ENCODE measurements around the gene ST7.

Gene ST7

GRCh38 chr7:117184367-117184766, 231.1 kb downstream of the ST7 start:
- H3K4me3 ChIP-seq: no peak overlapping the region
- no peak for TF ChIP-seq Cebpa-rat (IDR thresholded peaks at IDR 0.05)
- no peaks in the 10 kb centered on the region for H4K20me1 ChIP-seq
- H3K4me2 ChIP-seq: no peak overlapping the region
- H3K27ac ChIP-seq: no peak overlapping the region
- no peak overlapping the region for H3K9ac ChIP-seq
- no peaks in the 10 kb centered on the region for H3K27me3 ChIP-seq
- H3K36me3 ChIP-seq: 0 out of 22 replicates have a peak, but pooled peaks cover 0 to under 1% (median 0%) of the 10 kb centered on the region in 11 experiments
- no peaks in the 10 kb centered on the region for H3K9me3 ChIP-seq (replicated peaks in 1 of 11)
- no peaks in the 10 kb centered on the region for H3K4me1 ChIP-seq

GRCh38 chr7:117185124-117185523, 231.8 kb downstream of the ST7 start:
- H3K36me3 ChIP-seq: peaks cover 0 to 8% (median 0%) of the 10 kb centered on the region in 11 experiments; a peak in 5 of 22 replicates
- no peaks in the 10 kb centered on the region for H4K20me1 ChIP-seq
- no peak overlapping the region for H3K4me2 ChIP-seq
- no peak for TF ChIP-seq Cebpa-rat (IDR thresholded peaks at IDR 0.05)
- no peaks in the 10 kb centered on the region for H3K4me1 ChIP-seq
- H3K27ac ChIP-seq: no peak overlapping the region
- H3K9ac ChIP-seq: no peak overlapping the region
- no peaks in the 10 kb centered on the region for H3K9me3 ChIP-seq (replicated peaks in 1 of 11)
- no peaks in the 10 kb centered on the region for H3K27me3 ChIP-seq
- H3K4me3 ChIP-seq: no peak overlapping the region

- no peaks in the 10 kb centered on the region for H3K27me3 ChIP-seq
- H3K9me3 ChIP-seq (replicated peaks in 1 of 11): no peaks in the 10 kb centered on the region
- H3K36me3 ChIP-seq: peaks cover 0 to 18% (median 6%) of the 10 kb centered on the region in 11 experiments; a peak in 5 of 22 replicates
- H3K27ac ChIP-seq: no peak overlapping the region
- no peaks in the 10 kb centered on the region for H4K20me1 ChIP-seq
- H3K4me3 ChIP-seq: no peak overlapping the region
- TF ChIP-seq Cebpa-rat (IDR thresholded peaks at IDR 0.05): no peak
- H3K4me2 ChIP-seq: no peak overlapping the region
- H3K9ac ChIP-seq: no peak overlapping the region
- H3K4me1 ChIP-seq: no peaks in the 10 kb centered on the region
Measured at GRCh38 chr7:117186218-117187010, 233.1 kb downstream of the ST7 start.

- Histone ChIP-seq H3K9ac (no peak overlapping the region), H3K4me1 (no peaks in the 10 kb centered on the region), H3K27ac (no peak overlapping the region), H3K4me2 (no peak overlapping the region), H3K36me3 (peaks cover 0 to 18% (median 6%) of the 10 kb centered on the region in 11 experiments; a peak in 5 of 22 replicates), H3K9me3 (replicated peaks in 1 of 11) (no peaks in the 10 kb centered on the region), H4K20me1 (no peaks in the 10 kb centered on the region), H3K4me3 (no peak overlapping the region), H3K27me3 (no peaks in the 10 kb centered on the region)
- no peak for TF ChIP-seq Cebpa-rat (IDR thresholded peaks at IDR 0.05)
Measured at GRCh38 chr7:117188376-117188775, 235.1 kb downstream of the ST7 start.

GRCh38 chr7:117188949-117189592, 235.8 kb downstream of the ST7 start:
- H3K36me3 ChIP-seq: peaks cover 0 to 18% (median 6%) of the 10 kb centered on the region in 11 experiments; a peak in 5 of 22 replicates
- H3K9me3 ChIP-seq (replicated peaks in 1 of 11): no peaks in the 10 kb centered on the region
- H3K9ac ChIP-seq: no peak overlapping the region
- no peak overlapping the region for H3K27ac ChIP-seq
- no peaks in the 10 kb centered on the region for H3K27me3 ChIP-seq
- no peak overlapping the region for H3K4me2 ChIP-seq
- H4K20me1 ChIP-seq: no peaks in the 10 kb centered on the region
- H3K4me3 ChIP-seq: no peak overlapping the region
- H3K4me1 ChIP-seq: no peaks in the 10 kb centered on the region
- no peak for TF ChIP-seq Cebpa-rat (IDR thresholded peaks at IDR 0.05)

GRCh38 chr7:117190104-117190503, 236.8 kb downstream of the ST7 start:
- Histone ChIP-seq H3K4me2 (no peak overlapping the region), H3K9ac (no peak overlapping the region), H3K27me3 (no peaks in the 10 kb centered on the region), H3K4me1 (no peaks in the 10 kb centered on the region), H4K20me1 (no peaks in the 10 kb centered on the region), H3K9me3 (replicated peaks in 1 of 11) (peaks cover 0 to 8% (median 0%) of the 10 kb centered on the region in 11 experiments; a peak in 7 of 22 replicates), H3K27ac (no peak overlapping the region), H3K4me3 (no peak overlapping the region), H3K36me3 (peaks cover 0 to 24% (median 6%) of the 10 kb centered on the region in 11 experiments; a peak in 5 of 22 replicates)
- no peak for TF ChIP-seq Cebpa-rat (IDR thresholded peaks at IDR 0.05)

- no peak overlapping the region for H3K27ac ChIP-seq
- H3K27me3 ChIP-seq: no peaks in the 10 kb centered on the region
- peaks cover 0 to 28% (median 6%) of the 10 kb centered on the region in 11 experiments; a peak in 6 of 22 replicates for H3K36me3 ChIP-seq
- no peaks in the 10 kb centered on the region for H4K20me1 ChIP-seq
- peaks cover 0 to 16% (median 0%) of the 10 kb centered on the region in 11 experiments; a peak in 7 of 22 replicates for H3K9me3 ChIP-seq (replicated peaks in 1 of 11)
- H3K4me3 ChIP-seq: no peak overlapping the region
- H3K4me1 ChIP-seq: no peaks in the 10 kb centered on the region
- TF ChIP-seq Cebpa-rat (IDR thresholded peaks at IDR 0.05): no peak
- H3K9ac ChIP-seq: no peak overlapping the region
- no peak overlapping the region for H3K4me2 ChIP-seq
Measured at GRCh38 chr7:117190746-117191435, 237.6 kb downstream of the ST7 start.

GRCh38 chr7:117192108-117192507, 238.8 kb downstream of the ST7 start:
- no peak overlapping the region for H3K4me2 ChIP-seq
- no peak overlapping the region for H3K27ac ChIP-seq
- H3K9me3 ChIP-seq (replicated peaks in 1 of 11): peaks cover 0 to 20% (median 0%) of the 10 kb centered on the region in 11 experiments; a peak in 7 of 22 replicates
- H3K9ac ChIP-seq: no peak overlapping the region
- no peak for TF ChIP-seq Cebpa-rat (IDR thresholded peaks at IDR 0.05)
- H3K36me3 ChIP-seq: peaks cover 0 to 28% (median 6%) of the 10 kb centered on the region in 11 experiments; a peak in 6 of 22 replicates
- no peaks in the 10 kb centered on the region for H3K27me3 ChIP-seq
- H3K4me1 ChIP-seq: no peaks in the 10 kb centered on the region
- no peak overlapping the region for H3K4me3 ChIP-seq
- H4K20me1 ChIP-seq: no peaks in the 10 kb centered on the region

GRCh38 chr7:117193564-117193963, 240.3 kb downstream of the ST7 start:
- Histone ChIP-seq H3K27ac (no peak overlapping the region), H3K27me3 (no peaks in the 10 kb centered on the region), H3K4me3 (no peak overlapping the region), H4K20me1 (no peaks in the 10 kb centered on the region), H3K9ac (no peak overlapping the region), H3K36me3 (peaks cover 0 to 28% (median 8%) of the 10 kb centered on the region in 11 experiments; a peak in 7 of 22 replicates), H3K4me1 (no peaks in the 10 kb centered on the region), H3K4me2 (no peak overlapping the region), H3K9me3 (replicated peaks in 1 of 11) (peaks cover 0 to 20% (median 0%) of the 10 kb centered on the region in 11 experiments; a peak in 7 of 22 replicates)
- TF ChIP-seq Cebpa-rat (IDR thresholded peaks at IDR 0.05): no peak
